H1 (cell line): ENCODE data around the gene DNAL1. TPM values are rescaled to one million over a fixed set of nuclear protein-coding genes. Genes with fewer than 3 reads are reported as not detected.

Experiments used
- CTCF ChIA-PET: fragments of 300-600 bp; sonication (Branson Sonifier 250); formaldehyde crosslinking; loops from one replicate; lab custom pipeline; 2021; ENCODE audit not compliant: partially characterized antibody; lab: Charles Lee
- POLR2A ChIA-PET: fragments of 300-600 bp; sonication (Branson Sonifier 250); formaldehyde crosslinking; loops from one replicate; lab custom pipeline; 2021; ENCODE audit warnings: inconsistent platforms; ENCODE audit not compliant: partially characterized antibody; lab: Charles Lee
- DNase-seq, 2 experiments: peaks; one replicate each; pipeline versions ENCODE4 v3.0.0 to v3.0.0-alpha.2; 2010 to 2022; ENCODE audit warnings: low spot score in 2 of 2, low read depth in 1 of 2, mixed read lengths in 1 of 2
- FAIRE-seq: peaks from 2 replicates; lab custom pipeline; 2011; peaks lifted over from hg19 to GRCh38; lab: Jason Lieb, UNC
- H2AFZ ChIP-seq: 2 replicates; pipeline ENCODE4 v1.8.1; 2012; ENCODE audit warnings: low read length, inconsistent platforms
- H2AK5ac ChIP-seq: 2 replicates; pipeline ENCODE4 v1.6.1; 2013; ENCODE audit warnings: low read depth, low read length
- H2BK120ac ChIP-seq: replicated peaks from 2 replicates; pipeline ENCODE3; 2013; ENCODE audit warnings: low read depth, low read length, inconsistent platforms
- H2BK12ac ChIP-seq: 2 replicates; pipeline ENCODE4 v1.6.1; 2013; ENCODE audit warnings: low read depth, low read length
- H2BK15ac ChIP-seq: 2 replicates; pipeline ENCODE4 v1.6.1; 2013; ENCODE audit warnings: low read length
- H2BK20ac ChIP-seq: 2 replicates; pipeline ENCODE4 v1.6.1; 2013; ENCODE audit warnings: low read length
- H2BK5ac ChIP-seq: 2 replicates; pipeline ENCODE4 v1.6.1; 2013; ENCODE audit warnings: low read depth, low read length
- H3K14ac ChIP-seq: 2 replicates; pipeline ENCODE4 v1.6.1; 2013; ENCODE audit warnings: inconsistent platforms; ENCODE audit not compliant: insufficient read length
- H3K18ac ChIP-seq: 2 replicates; pipeline ENCODE4 v1.6.1; 2013; ENCODE audit warnings: low read length; ENCODE audit errors: extremely low read depth
- H3K23ac ChIP-seq: 2 replicates; pipeline ENCODE4 v1.6.1; 2013; ENCODE audit warnings: inconsistent platforms; ENCODE audit not compliant: insufficient read length
- H3K23me2 ChIP-seq: 2 replicates; pipeline ENCODE4 v1.6.1; 2013; ENCODE audit warnings: low read depth, low read length
- H3K27ac ChIP-seq: 2 replicates; pipeline ENCODE4 v1.6.1; 2011; ENCODE audit warnings: low read depth, low read length, inconsistent platforms
- H3K27me3 ChIP-seq, 4 experiments: replicated peaks in 1 of 4; 1 replicate in 1 of 4; 2 replicates in 3 of 4; pipeline versions ENCODE4 v1.6.1 to v1.8.1; 2011 to 2013; ENCODE audit warnings: low read length in 3 of 4, mild to moderate bottlenecking in 3 of 4, inconsistent platforms in 2 of 4, mixed read lengths in 2 of 4, moderate library complexity in 1 of 4; ENCODE audit not compliant: control insufficient read depth in 3 of 4, insufficient read depth in 3 of 4; ENCODE audit errors: extremely low read depth in 1 of 4
- H3K36me3 ChIP-seq, 4 experiments: 2 replicates each; pipeline versions ENCODE4 v1.6.1 to v1.8.1; 2011 to 2013; ENCODE audit warnings: mild to moderate bottlenecking in 4 of 4, low read length in 3 of 4, moderate library complexity in 2 of 4, control low read depth in 1 of 4, inconsistent platforms in 1 of 4; ENCODE audit not compliant: insufficient read depth in 4 of 4, control insufficient read depth in 2 of 4
- H3K4ac ChIP-seq: replicated peaks from 2 replicates; pipeline ENCODE3; 2013; ENCODE audit warnings: low read length, low read depth, mixed read lengths, inconsistent platforms; ENCODE audit not compliant: insufficient read length
- H3K4me1 ChIP-seq, 4 experiments: replicated peaks in 1 of 4; 1 replicate in 1 of 4; 2 replicates in 3 of 4; pipeline versions ENCODE4 v1.6.1 to v1.8.1; 2011 to 2013; ENCODE audit warnings: low read length in 3 of 4, inconsistent platforms in 2 of 4, mixed read lengths in 1 of 4; ENCODE audit not compliant: insufficient read depth in 4 of 4, control insufficient read depth in 3 of 4
- H3K4me2 ChIP-seq, 2 experiments: 2 replicates each; pipeline versions ENCODE4 v1.6.1 to v1.8.1; 2011 to 2013; ENCODE audit warnings: low read depth in 2 of 2, low read length in 2 of 2, control low read depth in 1 of 2, inconsistent platforms in 1 of 2, mild to moderate bottlenecking in 1 of 2; ENCODE audit not compliant: insufficient read depth in 1 of 2
- H3K4me3 ChIP-seq, 4 experiments: fragments of 200-600, 300-600 bp in 1 of 4; sonication (generic), shearing (Covaris generic), sonication (Bioruptor Twin) in 1 of 4; 2 replicates each; pipeline versions ENCODE4 v1.5.1 to v1.8.1; 2011 to 2016; ENCODE audit warnings: low read length in 4 of 4, low read depth in 3 of 4, control low read depth in 2 of 4, inconsistent platforms in 2 of 4, mild to moderate bottlenecking in 2 of 4, mixed read lengths in 1 of 4, moderate library complexity in 1 of 4; ENCODE audit not compliant: insufficient read depth in 2 of 4; ENCODE audit errors: extremely low read depth in 1 of 4
- H3K56ac ChIP-seq: replicated peaks from 2 replicates; pipeline ENCODE3; 2013; ENCODE audit warnings: low read depth, mild to moderate bottlenecking, mixed read lengths, low read length, inconsistent platforms; ENCODE audit not compliant: insufficient read length
- H3K79me1 ChIP-seq: 2 replicates; pipeline ENCODE4 v1.6.1; 2013; ENCODE audit warnings: low read depth, low read length, control low read depth
- H3K79me2 ChIP-seq, 2 experiments: 2 replicates each; pipeline versions ENCODE4 v1.6.1 to v1.8.1; 2012 to 2013; ENCODE audit warnings: low read length in 2 of 2, mild to moderate bottlenecking in 2 of 2, inconsistent platforms in 1 of 2; ENCODE audit not compliant: insufficient read depth in 2 of 2, control insufficient read depth in 1 of 2
- H3K9ac ChIP-seq, 4 experiments: replicated peaks in 1 of 4; 1 replicate in 1 of 4; 2 replicates in 3 of 4; pipeline versions ENCODE4 v1.6.1 to v1.8.1; 2011 to 2013; ENCODE audit warnings: low read depth in 3 of 4, low read length in 3 of 4, control low read depth in 2 of 4, mild to moderate bottlenecking in 2 of 4, moderate library complexity in 2 of 4, inconsistent platforms in 1 of 4; ENCODE audit errors: extremely low read depth in 1 of 4
- H3K9me3 ChIP-seq, 2 experiments: 2 replicates each; pipeline versions ENCODE4 v1.6.1 to v1.8.1; 2012 to 2013; ENCODE audit warnings: mild to moderate bottlenecking in 2 of 2, moderate library complexity in 2 of 2, control low read depth in 1 of 2, inconsistent platforms in 1 of 2, low read depth in 1 of 2, low read length in 1 of 2, mixed read lengths in 1 of 2; ENCODE audit not compliant: insufficient read depth in 2 of 2
- H4K20me1 ChIP-seq, 2 experiments: replicated peaks in 1 of 2; 2 replicates each; pipeline versions ENCODE3 to v1.8.1; 2011 to 2013; ENCODE audit warnings: inconsistent platforms in 2 of 2, low read length in 2 of 2, mild to moderate bottlenecking in 1 of 2; ENCODE audit not compliant: insufficient read depth in 2 of 2, control insufficient read depth in 1 of 2
- H4K5ac ChIP-seq: 2 replicates; pipeline ENCODE4 v1.6.1; 2013; ENCODE audit warnings: low read length, low read depth, mixed read lengths, inconsistent platforms; ENCODE audit not compliant: insufficient read length
- H4K8ac ChIP-seq: 2 replicates; pipeline ENCODE4 v1.8.0; 2013; ENCODE audit warnings: mild to moderate bottlenecking, moderate library complexity, low read length, inconsistent platforms; ENCODE audit not compliant: insufficient read depth; ENCODE audit errors: extremely low read depth
- H4K91ac ChIP-seq: replicated peaks from 2 replicates; pipeline ENCODE3; 2013; ENCODE audit warnings: low read length, mixed read lengths, inconsistent platforms; ENCODE audit not compliant: insufficient read length
- BCL11A ChIP-seq, 2 experiments: IDR thresholded peaks; one replicate each; pipeline ENCODE4 v1.6.1; 2011; ENCODE audit warnings: low read depth in 2 of 2, low read length in 2 of 2, mild to moderate bottlenecking in 2 of 2
- CBX8 ChIP-seq: fragments of 300-800, 300-1000 bp; sonication (generic); IDR thresholded peaks from 2 replicates; pipeline ENCODE4 v1.7.1; 2016; ENCODE audit warnings: low read depth, low read length, borderline replicate concordance
- CTBP2 ChIP-seq: IDR thresholded peaks from 2 replicates; pipeline ENCODE4 v1.7.0; 2011; ENCODE audit warnings: borderline replicate concordance, mild to moderate bottlenecking, moderate library complexity, mixed read lengths, low read length; ENCODE audit not compliant: insufficient read depth, insufficient read length
- FOSL1 ChIP-seq: IDR thresholded peaks from 2 replicates; pipeline ENCODE4 v1.6.1; 2011; ENCODE audit warnings: mild to moderate bottlenecking, low read depth, low read length, moderate library complexity; ENCODE audit not compliant: insufficient read depth
- KDM5A ChIP-seq: fragments of 200-600 bp; IDR thresholded peaks from 2 replicates; pipeline ENCODE4 v1.7.1; 2012; ENCODE audit warnings: mild to moderate bottlenecking, low read length, inconsistent platforms, mixed read lengths
- POU5F1 ChIP-seq: IDR thresholded peaks from 2 replicates; pipeline ENCODE4 v1.6.1; 2011; ENCODE audit warnings: low read depth, mild to moderate bottlenecking, low read length, moderate library complexity
- SRF ChIP-seq: IDR thresholded peaks from 2 replicates; pipeline ENCODE4 v1.6.1; 2011; ENCODE audit warnings: mild to moderate bottlenecking, low read depth, low read length, moderate library complexity
- TAF1 ChIP-seq: IDR thresholded peaks from 2 replicates; pipeline ENCODE4 v1.6.1; 2011; ENCODE audit warnings: mild to moderate bottlenecking, low read depth, low read length
- WGBS, 2 experiments: shearing (Covaris generic) in 1 of 2; methylation state at CpG; one replicate each; pipeline versions ENCODE4 v1.1.6 to v1.1.7; 2013 to 2015; ENCODE audit warnings: low lambda C conversion rate in 2 of 2, mixed read lengths in 2 of 2, inconsistent platforms in 1 of 2, low coverage in 1 of 2, missing lambda C conversion rate in 1 of 2; ENCODE audit not compliant: insufficient replicate concordance in 2 of 2, insufficient coverage in 1 of 2, insufficient read length in 1 of 2; ENCODE audit errors: extremely low coverage in 1 of 2, missing lambda C conversion rate in 1 of 2; 5-methylcytosine and 5-hydroxymethylcytosine counted together
- long read RNA-seq, 2 experiments: library from RNA in 1 of 2; library from capped mRNA in 1 of 2; stranded (forward); transcript quantifications; one replicate each; pipeline ENCODE4 v2.0.0, GENCODE V29; 2021; ENCODE audit warnings: inconsistent platforms in 1 of 2
- polyA minus RNA-seq, 3 experiments: library from RNA; depleted of rRNA, polyadenylated mRNA; stranded (reverse); fragments of >200 nt; gene quantifications; 1 replicate in 2 of 3; 2 replicates in 1 of 3; pipeline ENCODE4 v1.2.3, GENCODE V29; 2011
- polyA plus RNA-seq, 7 experiments: library from polyadenylated mRNA; depleted of rRNA in 3 of 7; stranded (reverse) in 5 of 7; unstranded in 2 of 7; fragments of >200 nt in 5 of 7; fragments of 200-250 nt in 2 of 7; gene quantifications; 1 replicate in 5 of 7; 2 replicates in 1 of 7; 4 replicates in 1 of 7; pipeline versions ENCODE4 v1.2.1 to v1.2.3, GENCODE V29; 2011 to 2013; ENCODE audit warnings: missing spikeins in 2 of 7, mixed read lengths in 2 of 7
- total RNA-seq: library from RNA; stranded (reverse); fragmentation: NEBNext Ultra II Directional; extraction: Animal tissue kit (Norgen Biotek cat#: 25700); gene quantifications from 2 replicates; pipeline ENCODE4 v1.2.1, GENCODE V29; 2021

DNAL1 gene
- 16.8 and 17.2 TPM in 2 replicates for total RNA-seq
- 2.0 and 2.8 TPM in 2 replicates for polyA plus RNA-seq (2011; rRNA removed)
- 3.8 TPM for polyA plus RNA-seq (2011; cell fraction: cytosol; rRNA removed)
- 1.4 TPM for polyA plus RNA-seq (2011; cell fraction: nucleus; rRNA removed)
- 3.5 to 10.6 TPM (median 6.4 TPM) in 4 replicates for polyA plus RNA-seq (2012, experiment 1 of 2)
- polyA plus RNA-seq (2012, experiment 2 of 2) = 4.5 TPM
- polyA plus RNA-seq (2013, experiment 1 of 2) = 9.5 TPM
- polyA plus RNA-seq (2013, experiment 2 of 2) = 11.5 TPM
- 2.8 and 3.8 TPM in 2 replicates for polyA minus RNA-seq (2011; rRNA and poly(A)+ RNA removed)
- 2.7 TPM for polyA minus RNA-seq (2011; cell fraction: cytosol; rRNA and poly(A)+ RNA removed)
- 3.6 TPM for polyA minus RNA-seq (2011; cell fraction: nucleus; rRNA and poly(A)+ RNA removed)
- long read RNA-seq, experiment 1, partial matches to known transcripts = 0 of 8 reads
- long read RNA-seq, experiment 1, other reads (novel, unspliced or antisense) = 8 of 8 reads
- long read RNA-seq, experiment 2, full-length matches to known transcripts = 4 of 5 reads
- long read RNA-seq, experiment 2, partial matches to known transcripts = 0 of 5 reads
- long read RNA-seq, experiment 2, other reads (novel, unspliced or antisense) = 1 of 5 reads

DNA sequence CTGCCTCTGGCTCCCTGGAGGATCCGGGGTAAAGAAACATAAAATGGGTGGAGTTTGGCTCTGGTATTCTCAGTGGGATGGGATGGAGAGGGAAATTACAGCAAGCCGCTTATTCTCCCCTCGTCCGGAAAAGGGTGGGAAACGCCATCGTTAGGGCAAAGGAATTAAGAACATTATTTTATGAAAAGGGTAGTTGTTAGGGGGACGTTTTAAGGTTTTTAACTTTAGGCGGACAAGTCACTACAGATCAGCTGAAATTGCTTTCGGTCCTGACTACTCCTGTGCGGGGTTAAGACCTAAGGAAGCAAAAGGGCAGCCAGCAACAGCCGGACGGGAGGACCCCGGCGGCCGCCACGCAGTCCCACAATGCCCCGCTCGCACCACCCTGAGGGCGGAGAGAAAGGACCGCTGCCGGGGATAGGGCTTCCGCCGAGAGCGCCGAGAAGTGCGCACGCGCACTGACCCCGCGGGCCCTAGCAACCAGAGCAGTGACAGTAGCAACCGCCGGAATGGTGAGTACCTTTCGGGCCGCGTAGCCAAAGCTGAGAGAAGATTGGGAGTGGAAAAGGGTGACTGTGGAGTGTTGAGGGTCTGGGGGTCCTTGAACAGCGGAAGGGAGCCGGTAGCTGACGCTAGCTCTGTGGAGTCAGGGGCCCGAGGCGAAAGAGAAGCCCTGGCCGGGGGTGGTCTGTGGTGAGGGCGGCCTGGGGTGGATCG is at the start of gene DNAL1:
DNAL1 (plus strand) TSS at position 456 of the 717 bp plus-strand sequence; CDS start at position 510, 54 bp downstream.
- H3K4me1 ChIP-seq = peaks cover 0 to 5% (median 2%) of the 10 kb centered on the region in 4 experiments; a peak in 2 of 7 replicates
- H3K27me3 ChIP-seq = no peaks in the 10 kb centered on the region; a peak in 1 of 7 replicates
- H4K91ac ChIP-seq = no peak within 1 kb of the TSS
- POLR2A ChIA-PET = interaction anchor here (0.6 to 1.6 kb wide), 9 partner anchors 10 to 76 kb away, joined by 3 to 5 read pairs (median 4); partner anchors contain the start of genes ACOT2 and ACOT6
- no peak within 1 kb of the TSS for H3K14ac ChIP-seq
- no peak within 1 kb of the TSS for H2AK5ac ChIP-seq
- H2BK15ac ChIP-seq = no peak within 1 kb of the TSS
- H4K5ac ChIP-seq = peak within 1 kb of the TSS; percentile 85
- no peaks in the 10 kb centered on the region for H3K9me3 ChIP-seq
- no peaks in the 10 kb centered on the region for H3K36me3 ChIP-seq
- H3K23me2 ChIP-seq = peaks cover 4% of the 10 kb centered on the region; the same call in 1 of the 2 replicates
- H3K79me2 ChIP-seq = peaks cover 0 to 3% of the 10 kb centered on the region in 2 experiments; a peak in 2 of 4 replicates
- H3K4ac ChIP-seq = no peak within 1 kb of the TSS
- H3K27ac ChIP-seq = peak within 1 kb of the TSS; percentile 59
- H2BK5ac ChIP-seq = peak within 1 kb of the TSS; percentile 92
- CTCF ChIA-PET = interaction anchor here (1.0 to 1.6 kb wide), 2 partner anchors 12 to 68 kb away, joined by 3 to 6 read pairs; no protein-coding TSS in a partner anchor
- peak within 1 kb of the TSS; percentile 48 for H3K18ac ChIP-seq
- H3K4me3 ChIP-seq = peak within 1 kb of the TSS; percentile 87 to 96 (median 94)
- no peak within 1 kb of the TSS for H2BK20ac ChIP-seq
- no peak within 1 kb of the TSS for H2BK120ac ChIP-seq
- WGBS, 2 experiments = 1% methylated on average over 43 of the region's 43 CpGs; no CpG with 5 or more reads in 1 of the 2 experiments
- DNase-seq (peak; percentile 73 to 94), FAIRE-seq (peak; percentile 92)
- no peak within 1 kb of the TSS for H3K23ac ChIP-seq
- H3K56ac ChIP-seq = peak within 1 kb of the TSS; percentile 34
- peak within 1 kb of the TSS; percentile 89 for H2AFZ ChIP-seq
- H3K79me1 ChIP-seq = 0 out of 2 replicates have a peak, but pooled peaks cover 2% of the 10 kb centered on the region
- H3K9ac ChIP-seq = peak within 1 kb of the TSS; percentile 45 to 79 (median 68)
- peak within 1 kb of the TSS; percentile 74 to 77 for H3K4me2 ChIP-seq
- H2BK12ac ChIP-seq = no peak within 1 kb of the TSS
- no peak within 1 kb of the TSS; the same call in 1 of the 2 replicates for H4K8ac ChIP-seq
- no peaks in the 10 kb centered on the region for H4K20me1 ChIP-seq
- no peak for TF ChIP-seq CTBP2
- TF ChIP-seq KDM5A = no peak
- no peak for TF ChIP-seq FOSL1
- peak; percentile 81 for TF ChIP-seq TAF1
- no peak for TF ChIP-seq POU5F1
- no peak for TF ChIP-seq CBX8
- no peak for TF ChIP-seq BCL11A (IDR thresholded peaks at IDR 0.05; ENCODE audit: low read depth in 2 of 2, low read length in 2 of 2)
- no peak for TF ChIP-seq SRF
